Raji (cell line): ENCODE results near the gene TRIM44.

Source experiments
- POLR2A ChIP-seq: IDR thresholded peaks from 2 replicates; pipeline ENCODE4 v1.6.1; 2011; ENCODE audit warnings: low read depth, low read length, control low read depth; ENCODE audit not compliant: insufficient read depth

TRIM44 gene

DNA sequence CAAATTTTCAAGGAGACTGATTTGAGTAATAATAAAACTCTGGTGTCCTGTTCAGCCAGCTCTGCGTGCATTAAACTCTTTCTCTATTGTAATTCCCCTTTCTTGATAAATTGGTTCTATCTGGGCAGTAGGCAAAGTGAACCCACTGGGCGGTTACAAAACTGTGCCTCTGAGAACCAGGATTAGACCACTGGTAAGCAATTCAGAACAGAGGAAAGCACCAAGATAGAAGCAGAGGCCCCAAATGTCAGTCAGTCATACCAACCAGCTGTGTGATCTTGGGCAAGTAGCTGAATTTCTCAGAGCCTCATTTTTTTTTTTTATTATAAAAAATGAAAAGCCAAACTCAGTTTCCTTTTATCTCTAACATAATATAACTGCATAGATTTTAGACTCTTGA, 54.9 kb downstream of the TRIM44 start:
- TF ChIP-seq POLR2A: no peak

DNA sequence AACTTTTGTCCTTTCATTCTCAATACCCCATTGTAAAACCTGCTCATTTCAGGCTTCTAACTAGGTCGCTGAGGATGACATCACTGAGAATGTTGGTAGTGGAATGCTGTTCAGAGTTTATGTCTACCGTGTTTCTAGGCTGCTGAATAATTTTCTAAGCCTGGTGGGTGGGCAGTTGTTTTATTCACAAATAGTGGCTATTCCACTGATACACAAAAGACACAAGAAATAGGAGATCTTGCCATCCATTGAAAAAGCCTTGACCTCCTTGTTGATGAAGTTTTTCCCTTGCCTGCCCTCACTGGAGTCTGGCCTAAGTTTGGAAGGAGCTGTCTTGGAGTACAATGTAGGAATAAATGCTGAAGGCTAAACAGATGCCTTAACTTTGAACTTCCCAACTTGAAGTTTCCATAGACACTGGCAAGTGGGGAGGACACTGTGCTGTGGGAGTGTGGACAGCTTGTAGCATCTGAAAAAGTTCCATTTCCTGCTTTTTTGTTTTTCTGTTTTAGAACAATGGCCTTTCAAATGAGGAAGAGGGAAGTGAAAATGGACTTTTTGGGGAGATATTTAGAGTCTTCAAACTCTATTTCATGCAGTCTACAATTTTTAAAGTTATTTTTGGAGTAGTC, 59.2 kb downstream of the TRIM44 start:
- TF ChIP-seq POLR2A: no peak

DNA sequence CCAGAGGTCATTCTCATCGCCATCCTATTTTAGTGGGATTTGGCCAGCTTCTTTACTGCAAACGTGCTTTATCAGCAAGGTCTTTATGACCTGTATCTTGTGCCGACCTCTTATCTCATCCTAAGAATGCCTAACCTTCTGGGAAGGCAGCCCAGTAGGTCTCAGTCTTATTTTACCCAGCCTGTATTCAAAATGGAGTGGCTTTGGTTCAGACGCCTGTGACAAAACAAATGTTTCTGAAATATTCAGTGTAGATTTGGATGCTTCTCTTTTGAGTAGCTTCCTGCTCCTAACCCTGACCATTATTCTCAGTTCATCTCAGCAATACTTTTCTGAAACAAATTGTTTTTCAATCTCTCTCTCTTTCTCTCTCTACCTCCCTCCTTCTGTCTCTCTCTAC, 60.1 kb downstream of the TRIM44 start:
- no peak for TF ChIP-seq POLR2A

DNA sequence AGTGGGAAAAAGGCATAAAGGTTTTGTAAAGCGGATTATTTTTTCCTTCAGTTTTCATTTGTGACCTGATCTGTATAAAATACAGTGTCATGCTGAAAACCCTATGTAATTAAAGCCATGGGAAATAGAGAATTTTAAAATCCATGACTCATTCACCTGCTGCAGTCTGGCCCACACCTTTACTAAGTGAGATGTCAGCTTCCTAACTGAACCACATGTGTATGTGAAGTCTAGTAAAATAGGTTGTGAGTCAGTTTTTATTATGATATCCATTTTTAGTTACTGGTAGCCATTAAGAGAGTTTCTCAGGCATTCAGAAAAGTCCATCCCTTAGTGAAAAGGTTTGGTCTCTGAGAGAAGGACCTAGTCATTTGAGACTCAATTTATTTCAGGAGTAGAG, 60.9 kb downstream of the TRIM44 start:
- no peak for TF ChIP-seq POLR2A

DNA sequence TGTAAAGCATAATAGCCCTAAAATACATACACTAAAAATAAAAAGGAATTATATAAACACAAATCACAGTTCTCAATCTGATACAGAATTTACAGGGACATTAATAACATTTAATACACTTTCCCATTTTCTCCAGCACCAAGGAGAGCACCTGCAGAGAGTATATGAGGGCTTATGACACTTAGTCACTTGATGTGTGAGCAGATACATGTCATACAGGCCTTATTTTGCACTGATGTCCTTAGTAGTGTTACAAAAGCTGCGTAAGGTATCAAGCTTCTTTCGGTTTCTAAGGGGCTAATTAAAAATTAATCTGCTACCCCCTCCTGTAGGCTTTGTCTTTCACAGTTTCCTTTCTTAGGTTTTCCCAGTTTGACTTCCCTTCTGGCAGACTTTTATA, 61.3 kb downstream of the TRIM44 start:
- no peak for TF ChIP-seq POLR2A

DNA sequence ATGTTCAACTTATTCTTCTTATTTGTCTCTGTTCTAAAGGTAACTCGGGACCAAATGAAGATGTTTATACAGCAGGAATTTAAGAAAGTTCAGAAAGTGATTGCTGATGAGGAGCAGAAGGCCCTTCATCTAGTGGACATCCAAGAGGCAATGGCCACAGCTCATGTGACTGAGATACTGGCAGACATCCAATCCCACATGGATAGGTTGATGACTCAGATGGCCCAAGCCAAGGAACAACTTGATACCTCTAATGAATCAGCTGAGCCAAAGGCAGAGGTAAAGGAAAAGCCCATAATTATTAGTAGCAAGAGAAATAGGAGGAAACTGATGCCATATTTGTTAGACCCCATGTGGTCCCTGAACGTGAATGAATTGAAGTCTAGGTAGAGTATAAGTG, 63.3 kb downstream of the TRIM44 start:
- TF ChIP-seq POLR2A: no peak

DNA sequence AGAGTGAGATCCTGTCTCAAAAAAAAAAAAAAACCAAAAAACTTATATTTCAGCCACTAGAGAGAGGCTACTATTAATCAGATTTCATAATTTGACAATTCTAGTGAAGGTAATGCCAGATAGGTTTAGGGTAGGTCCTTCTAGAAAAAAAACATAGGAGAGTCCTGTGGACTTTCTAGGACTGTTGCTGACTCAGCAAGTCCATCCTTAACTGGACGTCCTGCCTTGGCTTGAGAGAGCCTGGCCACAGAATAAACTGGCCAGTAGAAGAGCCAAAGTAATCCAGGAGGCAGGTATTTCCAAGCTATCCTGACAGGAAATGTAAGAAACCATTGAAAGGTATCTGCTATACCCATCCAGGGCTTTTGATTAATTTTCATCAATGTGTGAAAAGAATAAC, 64.6 kb downstream of the TRIM44 start:
- TF ChIP-seq POLR2A: no peak

DNA sequence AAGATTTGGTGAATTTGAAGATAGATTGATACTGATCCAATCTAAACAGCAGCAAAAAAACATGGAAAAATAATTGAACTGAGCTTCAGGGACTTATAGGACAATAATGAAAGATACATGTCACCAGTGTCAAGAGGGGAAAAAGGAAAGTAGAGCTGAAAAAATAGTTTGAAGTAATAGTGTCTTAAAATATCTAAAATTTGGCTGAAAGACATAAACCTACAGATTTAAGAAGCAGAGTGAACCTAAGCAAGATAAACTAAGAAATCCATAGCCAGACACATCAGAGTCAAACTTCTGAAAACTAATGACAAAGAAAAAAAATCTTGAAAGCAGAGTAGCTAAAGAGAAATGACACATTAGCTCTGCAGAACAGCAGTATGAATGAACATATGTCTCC, 67.7 kb downstream of the TRIM44 start:
- TF ChIP-seq POLR2A: no peak

DNA sequence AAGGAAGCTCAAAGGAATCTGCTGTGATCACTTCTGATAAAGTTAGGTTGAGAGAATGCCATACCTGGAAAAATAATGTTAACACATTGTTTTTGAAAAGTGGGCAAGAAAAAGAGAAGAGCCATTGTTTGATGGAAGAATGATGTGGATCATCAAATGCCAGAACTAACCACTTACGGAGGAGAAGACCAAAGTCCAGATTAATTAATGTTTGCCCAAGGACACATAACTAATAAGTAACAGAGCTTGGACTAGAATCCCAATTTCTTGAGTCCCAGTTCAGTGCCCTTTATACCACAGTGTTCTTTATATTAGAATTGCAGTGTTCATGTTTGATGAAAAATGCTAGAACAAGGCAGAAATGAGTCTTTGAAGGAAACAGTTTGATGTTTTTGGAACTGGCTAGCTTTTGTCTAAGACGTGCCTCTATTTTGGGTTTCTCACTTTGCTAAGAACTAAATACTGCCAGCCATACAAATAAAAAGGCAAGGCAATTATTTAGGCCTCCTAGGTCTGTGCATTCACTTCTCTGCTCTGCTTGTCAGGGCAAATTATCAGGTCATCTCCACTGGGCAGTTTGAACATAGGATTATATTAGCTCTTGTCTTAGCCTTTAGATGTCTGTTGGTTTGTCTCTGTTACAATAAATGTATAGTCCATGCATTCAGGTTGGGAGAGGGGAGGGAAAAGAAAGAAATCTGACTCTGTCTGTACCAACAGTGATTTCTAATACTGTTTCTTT, 72.3 kb downstream of the TRIM44 start:
- TF ChIP-seq POLR2A: no peak

DNA sequence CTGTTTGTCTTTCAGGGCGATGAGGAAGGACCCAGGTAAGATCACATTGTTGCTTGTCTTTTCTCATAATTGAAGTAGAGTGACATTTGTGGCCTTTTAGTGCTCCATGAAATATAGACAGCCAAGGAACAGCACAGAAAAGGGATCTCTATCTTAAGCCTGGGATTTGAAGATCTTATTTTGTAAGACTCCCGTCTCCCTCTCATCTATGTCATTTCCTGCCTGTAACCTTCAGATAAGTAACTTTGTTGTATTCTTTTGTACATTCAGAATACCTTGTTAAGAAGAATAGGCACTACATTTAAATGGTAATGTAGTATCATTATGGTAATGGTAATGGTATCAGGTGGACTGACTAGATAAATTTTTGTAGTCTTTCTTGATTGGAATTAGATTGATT, 72.8 kb downstream of the TRIM44 start:
- TF ChIP-seq POLR2A: no peak

DNA sequence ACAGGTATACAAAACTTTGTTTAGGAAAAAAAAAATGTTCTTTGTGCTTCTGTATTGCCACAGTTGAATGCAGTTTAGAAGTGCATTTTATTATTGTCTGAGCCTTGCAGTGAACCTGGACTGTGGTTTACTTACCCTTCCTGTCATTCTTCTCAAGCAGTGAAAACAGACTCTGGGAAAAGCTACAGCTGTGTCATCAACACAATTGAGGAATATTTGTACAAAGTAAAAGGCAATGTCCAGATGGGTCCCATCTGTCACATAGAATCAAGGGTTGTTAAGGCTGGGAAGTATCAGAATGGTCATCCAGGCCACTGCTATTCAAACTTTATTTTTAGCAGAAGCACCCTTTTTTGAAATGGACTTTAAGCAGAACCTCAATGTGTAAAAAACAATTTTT, 73.3 kb downstream of the TRIM44 start:
- TF ChIP-seq POLR2A: no peak

DNA sequence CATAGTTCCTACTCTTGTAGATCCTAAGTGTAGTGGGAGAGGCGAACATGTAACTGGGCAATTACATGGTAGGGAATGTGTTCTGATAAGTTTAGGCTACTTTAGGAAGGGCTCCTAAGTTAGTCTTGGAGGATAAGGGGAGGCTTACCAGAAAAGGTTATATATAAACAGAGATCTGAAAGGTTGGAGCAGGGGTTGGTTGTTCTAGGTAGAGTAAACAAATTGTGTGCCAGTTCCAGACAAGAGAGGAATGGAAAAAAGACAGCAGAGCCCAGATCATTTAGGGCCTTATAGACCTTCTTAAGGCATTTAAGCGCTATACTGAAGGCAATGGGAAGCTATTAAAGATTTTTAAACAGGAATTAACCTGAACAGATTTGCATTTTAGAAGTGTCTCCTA, 74.4 kb downstream of the TRIM44 start:
- no peak for TF ChIP-seq POLR2A

DNA sequence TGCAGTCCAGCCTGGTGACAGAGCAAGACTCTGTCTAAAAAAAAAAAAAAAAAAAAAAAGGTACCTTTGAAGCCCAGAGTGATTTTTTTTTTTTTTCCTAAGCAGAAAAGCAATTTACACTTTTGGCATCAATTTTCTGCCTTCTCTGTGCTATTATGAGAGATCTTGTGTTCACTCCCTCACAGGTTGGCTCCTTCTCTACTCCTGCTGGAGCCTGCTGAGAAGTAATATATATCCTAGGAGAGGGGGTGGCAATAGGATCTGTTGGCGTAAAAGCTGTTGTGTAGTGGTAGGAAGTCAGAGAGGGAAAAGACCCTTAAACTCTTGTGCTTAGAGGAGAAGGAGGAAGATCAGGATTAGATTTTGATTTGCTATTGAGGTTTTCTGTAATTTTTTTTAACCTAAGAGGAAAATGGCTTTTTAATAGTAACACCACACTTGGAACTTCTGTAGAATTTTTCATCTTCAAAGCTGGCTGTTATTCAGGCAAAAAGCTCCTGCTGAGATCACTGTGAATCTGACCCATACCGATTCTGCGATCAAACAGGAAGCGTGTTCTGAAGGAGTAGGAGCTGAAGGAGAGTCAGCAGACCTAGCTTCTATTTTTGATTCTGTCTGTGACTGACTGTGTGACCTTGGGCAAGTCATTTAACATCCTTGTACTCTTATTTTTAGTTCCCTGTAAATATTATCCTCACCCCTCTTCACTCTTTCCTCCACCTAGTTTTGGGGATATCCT, 77.7 kb downstream of the TRIM44 start:
- TF ChIP-seq POLR2A: no peak

DNA sequence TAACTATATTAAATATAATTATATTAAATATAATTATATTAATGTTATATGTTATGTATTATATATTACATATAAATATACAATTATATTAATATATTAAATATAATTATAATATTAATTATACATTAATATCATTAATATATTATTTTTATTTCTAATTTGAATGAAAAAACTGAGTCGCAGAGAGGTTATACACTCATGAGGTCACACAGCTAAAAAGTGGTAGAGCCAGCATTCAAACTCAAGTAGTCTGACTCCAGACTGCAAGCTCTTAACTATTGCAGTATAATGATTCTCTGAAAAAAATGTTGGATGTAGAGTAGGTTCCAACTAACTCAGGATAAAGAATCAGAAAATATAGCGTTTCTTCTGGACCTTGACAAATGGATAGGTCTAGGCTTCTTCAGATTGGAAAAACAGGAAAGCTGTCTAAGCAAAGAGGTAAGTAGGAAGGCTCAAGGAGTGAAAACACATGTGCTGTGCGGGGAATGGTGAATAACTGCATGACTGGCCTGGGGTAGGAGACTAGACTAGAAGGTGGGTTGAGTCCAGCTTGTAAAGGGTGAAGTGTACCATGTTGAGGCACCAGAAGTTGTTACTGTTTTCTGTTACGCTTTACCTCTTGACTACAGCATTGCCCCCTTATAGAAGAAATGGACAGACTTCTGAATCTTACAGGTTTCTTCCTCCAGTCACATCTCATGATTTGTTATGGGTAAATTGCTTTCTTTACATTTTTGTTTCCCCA, 80.3 kb downstream of the TRIM44 start:
- no peak for TF ChIP-seq POLR2A

DNA sequence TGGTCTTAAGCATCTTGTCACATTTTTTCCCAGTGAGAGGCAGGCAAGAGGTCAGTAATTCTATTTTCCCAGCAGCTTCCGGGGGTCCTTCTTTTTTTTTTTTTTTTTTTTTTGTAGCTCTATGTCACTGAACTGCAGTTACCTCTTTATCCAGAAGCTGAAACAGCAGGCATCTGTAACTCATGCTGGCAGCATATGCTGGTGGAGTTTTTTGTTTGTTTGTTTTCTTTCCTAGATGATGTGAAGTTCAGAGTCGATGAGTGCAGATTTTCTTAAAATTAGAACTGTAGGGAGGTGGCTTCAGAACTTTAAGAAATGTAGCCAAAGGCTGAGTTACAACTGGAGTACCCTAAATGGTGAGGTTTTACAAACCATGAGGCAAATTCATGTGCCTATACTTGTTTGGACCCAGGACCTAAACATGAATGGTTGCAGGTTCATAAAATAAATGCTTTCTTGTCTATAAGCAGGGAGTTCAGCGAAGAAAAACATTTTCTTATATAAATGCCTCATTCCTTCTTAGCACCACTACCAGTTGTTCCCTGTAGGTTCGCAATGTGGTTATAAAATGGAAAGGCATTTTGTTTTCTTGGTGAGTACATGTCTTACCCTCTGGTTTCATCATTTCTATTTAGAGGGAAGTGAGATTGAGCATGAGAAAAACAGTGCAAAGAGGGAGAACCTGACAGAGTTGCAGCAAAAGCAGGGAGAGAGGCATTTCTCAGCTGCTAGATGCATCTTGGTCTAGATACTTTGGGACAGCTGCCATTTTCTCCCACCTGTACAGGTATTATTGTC, 84.0 kb downstream of the TRIM44 start:
- TF ChIP-seq POLR2A: no peak
